GM21515 (cell line): ENCODE results near the gene ZNF184.
A peak's percentile ranks its signal among the peaks of the same experiment; 100 is the strongest.

ENCODE experiments used
- ATAC-seq: cut with Tn5 transposase; IDR thresholded peaks from one replicate; pipeline ENCODE4 v1.9.1; 2021; ENCODE audit not compliant: unreplicated experiment

ZNF184 gene

DNA sequence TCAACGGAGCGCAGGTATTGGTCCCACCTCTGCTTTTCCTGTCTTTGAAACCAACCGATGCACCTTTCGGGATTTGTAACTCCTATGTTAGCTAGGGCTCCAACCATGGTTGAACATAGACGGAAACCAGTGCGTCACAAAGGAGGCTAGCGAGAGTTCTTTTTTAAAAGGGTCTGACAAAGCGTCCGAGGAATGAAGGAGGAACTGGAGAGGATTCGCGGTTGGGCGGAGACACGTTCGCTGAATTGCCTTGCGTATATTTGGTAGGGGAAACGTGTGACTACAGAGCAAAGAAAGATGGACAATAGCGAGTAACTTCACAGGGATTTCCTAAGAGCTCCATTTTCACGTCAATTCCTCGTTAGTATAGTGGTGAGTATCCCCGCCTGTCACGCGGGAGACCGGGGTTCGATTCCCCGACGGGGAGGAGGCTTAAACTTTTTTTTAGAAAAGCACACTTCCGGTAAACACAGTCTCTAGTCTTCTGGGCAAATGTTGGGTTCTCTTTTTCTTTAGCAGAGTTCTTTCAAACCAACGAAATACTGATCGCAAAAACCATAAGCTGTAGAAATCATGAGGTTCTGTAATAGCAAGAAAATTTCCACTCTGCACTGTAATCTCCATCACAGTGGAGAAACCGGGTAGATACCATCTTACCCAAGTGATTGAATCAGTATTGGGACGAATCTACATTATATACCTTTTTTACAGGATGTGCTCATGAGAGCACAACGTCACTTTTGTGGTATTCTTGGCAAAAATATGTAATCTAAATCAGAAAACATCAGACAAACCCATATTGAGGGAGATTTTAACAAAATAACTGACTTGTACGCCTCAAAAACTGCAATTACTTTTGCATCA is 6.6 kb upstream of the ZNF184 start:
- ATAC-seq: peak; percentile 58

DNA sequence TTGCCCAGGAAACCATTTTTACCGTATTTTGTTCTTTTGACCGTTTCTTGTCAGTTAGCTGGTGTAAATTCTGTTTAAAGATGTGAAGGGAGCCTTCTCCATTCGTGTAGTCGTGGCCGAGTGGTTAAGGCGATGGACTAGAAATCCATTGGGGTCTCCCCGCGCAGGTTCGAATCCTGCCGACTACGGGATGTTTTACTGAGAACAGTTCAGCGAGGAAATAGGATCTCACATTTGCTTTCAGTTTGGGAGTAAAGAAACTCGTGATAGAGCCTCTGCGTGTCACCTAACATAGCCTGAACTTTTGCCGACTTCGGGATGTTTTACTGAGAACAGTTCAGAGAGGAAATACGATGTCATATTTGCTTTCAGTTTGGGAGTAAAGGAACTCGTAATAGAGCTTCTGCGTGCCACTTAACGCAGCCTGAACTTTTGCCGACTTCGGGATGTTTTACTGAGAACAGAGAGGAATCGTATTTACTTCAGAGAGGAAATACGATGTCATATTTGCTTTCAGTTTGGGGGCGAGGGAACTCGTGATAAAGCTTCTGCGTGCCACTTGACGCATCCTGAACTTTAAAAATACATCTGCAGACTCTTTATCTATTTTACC is 5.9 kb upstream of the ZNF184 start:
- ATAC-seq: peak; percentile 59

DNA sequence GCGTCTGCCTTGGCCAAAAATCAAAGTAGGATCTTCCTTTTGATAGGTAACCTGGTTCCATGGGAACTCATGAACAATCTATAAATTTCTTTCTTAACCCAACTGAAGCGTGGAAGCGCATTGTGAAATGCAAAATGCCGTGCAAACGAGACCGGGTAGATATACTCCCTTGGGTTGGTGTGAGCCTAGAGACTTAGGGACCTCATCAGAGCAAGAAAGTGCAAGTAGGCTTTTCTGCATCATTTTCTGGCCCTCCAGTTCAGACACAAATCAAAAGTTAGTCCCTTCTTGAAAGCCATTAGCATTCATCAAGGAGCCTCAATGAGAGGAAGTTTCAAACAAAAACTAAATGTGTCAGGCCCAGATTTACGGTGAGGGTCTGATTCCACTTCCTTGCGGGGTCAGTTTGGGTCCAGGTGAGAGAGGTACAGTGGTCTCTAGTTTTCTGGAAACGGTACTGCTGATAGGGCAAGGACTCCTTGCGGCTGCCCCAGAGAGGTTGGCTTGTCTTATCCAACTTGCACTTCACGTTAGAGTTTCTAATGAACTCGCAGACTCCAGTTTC is 5.3 kb upstream of the ZNF184 start:
- peak; percentile 26 for ATAC-seq

DNA sequence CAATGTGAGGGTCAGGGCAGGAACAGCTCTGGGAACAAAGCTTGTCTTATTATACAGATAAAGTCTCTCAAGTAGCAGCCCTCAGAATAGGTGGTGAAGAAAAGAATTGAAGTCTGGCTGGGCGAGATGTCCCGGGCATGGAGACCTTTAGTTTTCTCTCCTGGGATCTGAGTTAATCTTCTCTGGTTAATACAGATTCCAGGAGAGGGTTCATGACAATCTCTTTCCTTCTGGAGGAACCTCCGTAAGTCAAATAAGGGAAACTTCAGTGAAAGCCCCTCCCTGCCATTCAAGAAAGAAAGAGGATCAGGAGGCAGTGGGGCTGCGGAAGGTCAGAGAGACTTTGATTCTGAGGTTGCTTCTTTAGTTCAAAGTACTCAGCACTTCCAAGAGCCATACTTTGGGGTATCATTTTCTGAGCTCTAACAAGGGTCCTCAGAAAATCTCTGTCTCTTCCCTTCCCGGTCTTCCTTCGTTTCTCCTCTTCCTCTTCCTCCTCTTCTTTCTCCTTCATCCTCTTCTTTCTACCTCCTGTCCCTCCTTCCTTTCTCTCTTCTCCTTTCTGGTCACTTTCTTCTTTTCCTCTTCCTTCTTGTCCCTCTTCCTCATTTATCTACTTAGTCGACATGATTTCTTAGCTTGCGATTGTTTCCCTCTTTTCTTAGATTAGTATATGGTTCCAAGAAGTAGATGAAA is 4.6 kb upstream of the ZNF184 start:
- no peak for ATAC-seq

DNA sequence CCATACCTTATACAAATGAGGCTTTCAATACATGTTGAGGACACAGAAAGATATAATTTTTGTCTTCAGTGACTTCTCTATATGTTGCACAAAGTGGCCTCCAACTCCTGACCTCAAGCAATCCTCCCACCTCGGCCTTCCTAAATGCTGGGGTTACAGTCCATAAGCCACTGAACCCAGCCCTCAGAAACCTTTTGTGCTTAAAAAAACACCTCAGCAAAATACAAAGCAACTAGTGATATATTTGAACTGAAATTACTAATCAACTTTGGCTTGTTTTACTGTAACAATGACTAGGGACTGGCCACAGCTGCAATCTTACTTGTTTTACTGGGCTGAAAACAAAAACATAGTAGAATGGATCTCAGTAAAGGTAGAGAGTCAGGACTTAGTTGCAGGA is 3.2 kb upstream of the ZNF184 start:
- no peak for ATAC-seq

DNA sequence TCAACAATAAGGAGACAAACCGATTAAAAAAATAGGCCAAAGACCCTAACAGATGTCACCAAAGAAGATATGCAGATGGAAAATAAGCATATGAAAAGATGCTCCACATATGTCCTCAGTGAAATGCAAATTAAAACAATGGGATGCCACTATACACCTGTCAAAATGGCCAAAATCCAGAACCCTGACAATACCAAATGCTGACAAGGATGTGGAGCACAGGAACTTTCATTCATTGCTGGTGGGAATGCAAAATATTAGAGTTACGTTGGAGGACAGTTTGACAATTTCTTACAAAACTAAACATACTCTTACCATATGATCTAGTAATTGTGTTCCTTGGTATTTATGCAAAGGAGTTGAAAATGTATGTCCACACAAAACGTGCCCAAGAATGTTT is 1.8 kb upstream of the ZNF184 start:
- no peak for ATAC-seq

DNA sequence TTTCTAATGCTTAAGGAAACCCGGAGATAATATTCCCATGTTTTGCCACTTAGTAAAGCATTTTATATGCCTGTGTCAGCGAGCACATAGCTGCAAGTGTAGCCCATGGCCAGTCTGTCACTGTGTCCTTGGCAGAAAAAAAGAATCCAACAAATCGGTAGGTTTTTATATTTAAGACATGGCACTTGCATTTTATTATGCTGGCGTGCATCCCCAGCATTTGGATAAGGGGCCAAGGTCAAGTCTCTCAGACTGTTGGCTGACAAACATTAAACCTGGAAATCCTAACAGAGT is 1.2 kb upstream of the ZNF184 start:
- no peak for ATAC-seq

DNA sequence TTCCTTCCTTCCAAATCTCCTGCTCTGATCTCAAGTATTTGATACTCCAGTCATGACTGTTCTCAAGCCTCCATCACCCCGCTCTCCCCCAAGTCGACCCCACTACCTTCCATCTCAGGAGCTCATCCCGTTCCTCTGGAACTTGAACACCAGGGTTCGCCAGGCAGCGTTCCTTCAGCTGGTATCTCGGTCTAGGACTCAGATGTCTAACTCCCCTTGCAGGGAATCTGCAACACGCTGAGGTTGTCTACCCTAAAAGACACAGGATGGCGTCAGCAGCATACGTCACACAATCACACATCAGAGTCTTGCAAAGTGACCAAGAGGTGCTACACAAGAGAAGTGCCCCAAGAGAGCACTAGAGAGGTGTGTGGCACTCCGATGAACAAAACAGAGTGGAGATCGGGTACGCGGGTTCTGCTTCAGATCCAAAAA is 706 bp downstream of the ZNF184 start:
- ATAC-seq: peak; percentile 45

DNA sequence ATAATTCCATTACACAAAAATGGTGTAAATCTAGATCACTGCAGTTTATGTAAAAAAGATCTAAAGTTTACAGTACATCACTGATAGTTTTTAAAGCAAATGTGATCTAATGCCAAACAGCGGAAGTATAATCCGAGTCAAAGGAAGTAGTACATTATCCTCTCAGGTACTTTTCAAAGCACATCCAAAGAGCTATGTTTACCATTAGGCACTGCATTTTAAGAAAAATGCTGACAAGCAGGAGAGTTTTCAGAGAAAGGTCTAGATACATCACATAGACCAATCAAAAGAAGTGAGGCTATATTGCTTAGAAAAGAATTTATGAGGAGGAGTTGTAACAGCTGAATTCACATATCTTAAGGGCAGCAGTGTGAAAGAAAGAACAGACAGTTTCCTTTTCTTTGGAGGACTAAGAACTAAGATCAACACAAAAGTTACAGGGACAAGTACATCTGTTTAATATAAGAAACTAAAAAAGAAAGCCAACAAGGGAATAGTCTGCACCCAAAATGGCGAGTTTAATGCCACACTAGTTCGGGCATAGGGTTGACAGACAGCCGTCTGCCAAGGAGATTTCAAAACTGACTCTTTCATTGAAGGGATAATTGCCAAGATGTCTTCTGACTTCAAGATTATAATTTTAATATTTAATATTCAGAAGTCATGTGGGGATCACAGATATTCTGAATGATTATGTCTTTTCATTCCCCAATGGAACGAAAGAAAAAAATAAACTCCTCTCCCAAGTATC is 1.4 kb downstream of the ZNF184 start:
- ATAC-seq: no peak

DNA sequence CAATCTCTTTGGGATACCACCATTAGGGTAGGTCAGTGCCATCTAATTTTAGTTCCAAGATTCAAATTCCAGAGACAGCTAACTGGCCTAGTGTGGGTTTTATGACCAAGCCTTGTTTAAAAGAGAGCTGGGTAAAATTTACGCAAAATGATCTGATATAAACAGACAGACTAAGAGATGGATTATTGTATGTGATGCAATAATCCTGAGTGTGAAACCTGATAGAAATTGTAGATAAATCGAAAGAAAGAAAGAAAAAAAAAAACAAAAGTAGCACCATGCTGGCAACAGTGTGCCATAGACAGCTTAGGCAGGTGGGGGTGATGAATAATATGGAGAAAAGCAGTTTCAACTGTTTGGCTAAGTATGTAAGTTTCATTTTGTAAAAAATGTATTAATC is 2.9 kb downstream of the ZNF184 start:
- no peak for ATAC-seq

DNA sequence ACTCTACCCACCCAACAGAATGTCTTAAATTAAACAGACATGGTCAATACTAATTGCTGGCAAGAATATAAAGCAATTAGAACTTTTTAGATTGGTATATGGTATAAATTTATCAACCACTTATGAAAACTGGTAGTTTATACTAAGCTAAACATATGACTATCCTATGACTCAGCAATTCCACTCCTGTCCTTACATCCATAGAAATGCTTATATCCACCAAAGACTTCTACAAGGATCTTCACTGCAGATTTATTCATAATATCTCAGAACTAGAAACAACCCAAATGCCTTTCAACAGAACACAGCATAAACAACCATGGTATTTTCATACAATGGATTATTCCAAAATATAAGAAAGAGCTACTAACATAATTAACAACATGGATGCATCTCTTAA is 4.6 kb downstream of the ZNF184 start:
- no peak for ATAC-seq

DNA sequence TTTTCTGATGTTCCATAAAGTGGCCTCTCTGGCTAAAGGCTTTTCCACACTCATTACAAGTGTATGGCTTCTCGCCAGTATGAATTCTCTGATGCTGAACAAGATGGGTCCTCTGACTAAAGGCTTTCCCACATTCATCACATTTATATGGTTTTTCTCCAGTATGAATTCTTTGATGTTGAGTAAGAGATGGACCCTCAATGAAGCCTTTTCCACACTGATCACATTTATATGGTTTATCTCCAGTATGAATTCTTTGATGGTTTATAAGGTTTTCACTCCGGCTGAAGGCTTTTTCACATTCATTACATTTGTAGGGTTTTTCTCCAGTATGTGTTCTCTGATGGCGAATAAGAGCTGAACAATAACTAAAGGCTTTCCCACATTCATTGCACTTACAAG is 20.4 kb downstream of the ZNF184 start:
- ATAC-seq: no peak

DNA sequence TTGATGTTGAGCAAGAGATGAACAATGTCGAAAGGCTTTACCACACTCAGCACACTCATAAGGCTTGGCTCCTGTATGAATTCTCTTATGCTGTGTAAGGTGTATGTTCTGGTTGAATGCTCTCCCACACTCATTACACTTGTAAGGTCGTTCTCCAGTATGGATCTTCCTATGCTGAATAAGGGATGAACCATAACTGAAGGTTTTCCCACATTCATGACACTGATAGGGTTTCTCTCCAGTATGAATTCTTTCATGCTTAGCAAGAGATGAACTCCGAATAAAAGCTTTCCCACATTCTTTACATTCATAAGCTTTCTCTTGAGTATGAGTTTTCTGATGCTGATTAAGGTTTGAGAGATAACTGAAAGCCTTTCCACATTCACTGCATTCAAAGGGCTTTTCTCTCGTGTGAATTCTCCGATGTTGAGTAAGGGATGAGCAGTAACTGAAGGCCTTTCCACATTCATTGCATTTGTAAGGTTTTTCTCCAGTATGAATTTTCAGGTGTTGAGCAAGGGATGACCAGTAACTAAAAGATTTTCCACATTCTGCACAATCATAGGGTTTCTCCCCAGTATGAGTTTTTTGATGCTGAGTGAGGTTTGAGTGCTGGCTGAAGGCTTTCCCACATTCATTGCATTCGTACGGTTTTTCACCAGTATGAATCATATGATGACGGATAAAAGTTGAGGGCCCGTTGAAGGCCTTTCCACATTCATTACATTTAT is 21.1 kb downstream of the ZNF184 start:
- ATAC-seq: no peak

DNA sequence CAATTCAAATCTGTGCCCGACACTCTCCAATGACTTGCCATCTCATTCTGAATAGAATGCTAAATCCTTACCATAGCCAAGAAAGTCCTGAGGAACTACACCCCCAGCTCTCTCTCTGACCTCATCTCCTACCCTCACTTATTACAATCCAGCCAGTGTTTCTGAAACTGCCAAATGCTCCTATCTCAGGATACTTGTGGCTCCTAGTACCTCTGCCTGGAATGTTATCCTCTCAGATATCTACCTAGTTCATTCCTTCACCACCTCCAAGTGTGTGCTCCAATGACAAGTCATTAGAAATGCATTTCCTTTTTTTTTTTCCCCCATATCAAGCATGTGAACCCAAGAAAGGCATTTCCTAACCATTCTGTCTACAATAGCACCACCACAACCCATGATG is 24.4 kb downstream of the ZNF184 start:
- no peak for ATAC-seq

DNA sequence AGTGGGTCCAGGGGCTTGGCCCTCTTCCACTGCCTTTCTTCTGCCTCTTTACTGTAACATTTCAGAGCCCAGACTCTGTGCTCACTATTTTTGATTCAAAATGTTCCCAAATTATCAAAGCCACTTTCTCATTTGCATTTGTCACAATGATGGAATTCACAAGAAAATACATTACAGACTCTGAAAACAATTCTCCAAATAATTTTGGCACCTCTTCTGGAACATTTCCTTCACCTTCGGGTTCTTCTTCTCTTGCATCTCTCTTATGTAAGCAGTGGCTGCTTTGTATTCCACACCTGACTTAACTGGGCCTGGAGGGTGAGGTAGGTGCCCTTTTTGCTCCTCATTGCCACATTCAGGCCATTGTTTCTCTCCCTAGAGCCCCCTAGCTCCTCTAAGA is 30.0 kb downstream of the ZNF184 start:
- no peak for ATAC-seq

DNA sequence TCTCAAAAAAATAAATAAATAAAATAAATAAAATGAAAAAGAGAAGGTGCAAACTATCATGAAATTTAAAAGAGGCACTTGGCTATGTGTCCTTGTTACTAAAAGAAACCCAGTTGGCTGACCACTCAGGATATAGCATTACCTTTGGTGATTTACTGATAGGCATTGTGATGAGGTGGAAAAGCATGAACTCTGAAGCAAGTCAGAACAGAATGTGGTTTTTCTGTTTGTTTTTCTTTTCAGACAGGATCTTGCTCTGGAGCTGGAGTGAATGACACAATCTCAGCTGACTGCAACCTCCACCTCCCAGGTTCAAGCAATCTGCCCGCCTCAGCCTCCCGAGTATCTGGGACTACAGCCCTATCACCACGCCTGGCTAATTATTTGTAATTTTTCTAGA is 31.9 kb downstream of the ZNF184 start:
- ATAC-seq: no peak

DNA sequence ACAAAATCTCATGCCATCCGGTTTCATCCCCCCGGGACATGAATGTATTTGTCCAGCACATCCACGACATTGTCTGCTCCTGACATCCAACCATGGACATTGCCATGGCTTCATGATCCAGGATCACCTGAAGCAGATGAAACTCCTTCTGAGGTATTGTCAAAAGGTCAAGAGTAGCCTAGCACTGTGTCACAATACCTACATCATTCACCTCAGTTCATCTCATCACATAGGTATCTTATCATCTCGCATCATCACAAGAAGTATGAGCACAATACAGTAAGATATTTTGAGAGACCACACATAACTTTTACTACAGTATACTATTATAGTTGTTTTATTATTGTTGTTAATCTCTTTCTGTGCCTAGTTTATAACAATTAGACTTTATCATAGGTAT is 33.5 kb downstream of the ZNF184 start:
- no peak for ATAC-seq

DNA sequence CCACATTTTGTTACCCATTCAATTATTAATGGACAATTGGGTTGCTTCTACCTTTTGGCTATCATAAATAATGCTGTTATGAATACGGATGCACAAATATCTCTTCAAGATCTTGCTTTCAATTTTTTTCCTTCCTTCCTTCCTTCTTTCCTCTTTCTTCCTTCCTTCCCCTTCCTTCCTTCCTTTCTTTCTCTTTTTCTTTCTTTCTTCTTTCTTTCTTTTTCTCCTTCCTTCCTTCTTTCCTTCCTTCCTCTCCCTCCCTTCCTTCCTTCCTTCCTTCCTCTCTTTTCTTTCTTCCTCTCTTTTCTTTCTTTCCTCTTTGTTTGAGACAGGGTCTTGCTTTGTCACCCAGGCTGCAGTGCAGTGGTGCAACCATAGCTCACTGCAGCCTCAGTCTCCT is 39.2 kb downstream of the ZNF184 start:
- no peak for ATAC-seq

DNA sequence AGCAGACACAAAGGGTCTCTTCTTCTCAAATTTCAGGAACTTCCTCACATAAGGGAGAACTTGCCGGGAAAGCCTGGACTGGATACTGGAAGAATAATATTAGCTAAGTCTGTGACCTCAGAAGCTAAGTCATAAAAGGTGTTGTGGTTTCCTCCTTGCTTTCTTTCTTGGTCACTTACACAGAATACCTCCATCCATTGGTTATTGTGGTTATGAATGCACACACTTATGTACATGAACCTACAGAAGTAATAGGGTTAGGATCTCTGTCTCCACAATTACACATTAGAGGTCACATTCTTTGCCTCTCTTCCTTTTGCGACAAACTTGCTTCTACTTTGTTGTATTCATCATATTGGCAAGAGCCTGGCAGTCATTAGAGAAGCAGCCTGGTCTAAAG is 43.9 kb downstream of the ZNF184 start:
- no peak for ATAC-seq

DNA sequence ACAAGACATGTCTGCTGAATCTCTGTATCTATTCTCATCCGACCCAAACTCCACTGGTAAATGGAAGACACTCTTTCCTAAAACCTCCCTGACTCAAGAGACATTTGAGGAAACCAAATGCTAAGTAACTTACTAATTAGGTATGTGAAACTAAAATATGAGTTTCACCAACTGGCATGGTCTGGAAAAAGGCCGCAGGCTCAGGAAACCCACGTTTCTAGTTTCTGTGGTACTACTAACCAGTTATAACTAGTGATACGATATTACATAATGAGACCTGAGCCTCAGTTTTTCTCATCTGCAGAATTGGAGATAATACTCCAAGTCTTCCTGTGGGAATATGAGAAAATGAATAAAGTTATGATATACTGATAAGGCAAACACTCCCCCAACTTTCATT is 44.4 kb downstream of the ZNF184 start:
- no peak for ATAC-seq
